Dermis blood vessel endothelial cell (primary cell): ENCODE data around the gene CLDN20. TPM values are rescaled to one million over a fixed set of nuclear protein-coding genes. Genes with fewer than 3 reads are reported as not detected.
"Not testable (repeated sequence)": the region's sequence is repeated elsewhere in the genome, so short reads cannot be mapped to it uniquely, and the experiment has no call there.

Experiments used
- DNase-seq: peaks from one replicate; pipeline ENCODE4 v3.0.0; 2010
- total RNA-seq: library from RNA; depleted of rRNA; stranded (reverse); fragments of >200 nt; gene quantifications from 2 replicates; pipeline ENCODE4 v1.2.3, GENCODE V29; 2014

CLDN20 gene
- total RNA-seq, 1 donor from 2014 or later = not detected

DNA sequence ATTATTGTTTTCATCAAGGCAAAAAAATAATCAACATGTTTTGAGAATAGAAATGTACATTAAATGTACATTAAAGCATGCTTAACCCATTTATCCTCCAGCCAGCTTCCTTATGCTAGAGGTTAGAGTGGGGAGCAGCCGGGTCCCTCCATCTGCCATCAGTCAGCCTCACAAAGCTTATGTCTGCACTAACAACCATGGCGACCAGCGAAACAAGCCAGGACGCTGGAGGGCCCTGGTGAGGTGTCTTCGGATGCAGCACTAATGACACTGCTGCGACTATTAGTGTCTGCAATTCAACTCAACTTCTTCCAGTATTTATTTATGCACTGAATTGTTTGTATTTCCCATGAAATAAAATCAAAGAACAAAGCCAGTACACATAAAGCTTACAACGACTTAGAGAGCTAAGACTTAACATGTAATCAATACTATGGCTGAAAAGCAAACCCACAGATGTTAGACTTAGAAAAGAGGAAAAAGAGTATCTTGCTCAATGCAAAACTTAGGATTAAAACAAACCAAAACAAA lies 6.8 kb downstream of the CLDN20 start:
- DNase-seq = no peak

- DNase-seq = no peak
Measured at GRCh38 chr6:155271145-155271544, 7.3 kb downstream of the CLDN20 start.

DNA sequence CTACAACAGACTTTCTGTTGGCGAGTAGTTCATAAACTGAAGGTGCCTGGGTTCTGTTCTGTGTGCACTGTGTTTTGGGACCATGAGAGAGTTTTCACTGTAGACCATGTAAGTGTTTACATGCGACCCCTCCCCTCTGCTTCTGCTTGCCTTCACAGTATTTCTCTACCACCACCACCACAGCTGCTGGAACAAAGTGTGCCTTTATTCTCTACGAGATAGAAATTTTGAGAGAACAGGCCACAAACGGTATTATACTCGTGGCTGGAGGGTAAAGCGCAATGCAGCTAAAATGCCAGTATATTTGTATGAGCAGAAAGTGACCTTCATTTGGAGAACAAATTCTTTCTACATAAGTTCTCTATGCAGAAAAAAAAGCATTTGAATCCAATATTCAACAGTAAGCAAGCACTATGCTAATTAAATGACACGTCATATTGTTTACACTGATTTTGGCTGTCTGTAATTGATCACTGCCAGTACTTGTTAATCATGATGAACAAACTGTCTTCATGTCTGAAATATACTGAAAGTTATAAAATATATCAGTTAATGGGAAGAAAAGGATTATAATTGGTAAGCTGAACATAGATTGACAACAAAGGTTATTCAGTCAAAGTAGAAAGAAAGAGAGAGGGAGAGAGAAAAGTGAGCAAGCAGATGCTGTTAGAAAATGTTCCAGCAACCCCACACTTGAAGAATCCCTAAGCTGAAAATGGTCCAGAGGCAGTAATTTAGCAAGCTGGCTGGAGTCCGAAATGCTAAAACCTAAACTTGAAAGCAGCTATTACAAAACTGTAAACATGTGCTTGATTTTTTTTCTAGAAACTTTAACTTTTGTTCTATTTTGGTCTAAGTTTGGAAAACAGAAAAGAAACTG lies 8.8 kb downstream of the CLDN20 start:
- DNase-seq = no peak

DNA sequence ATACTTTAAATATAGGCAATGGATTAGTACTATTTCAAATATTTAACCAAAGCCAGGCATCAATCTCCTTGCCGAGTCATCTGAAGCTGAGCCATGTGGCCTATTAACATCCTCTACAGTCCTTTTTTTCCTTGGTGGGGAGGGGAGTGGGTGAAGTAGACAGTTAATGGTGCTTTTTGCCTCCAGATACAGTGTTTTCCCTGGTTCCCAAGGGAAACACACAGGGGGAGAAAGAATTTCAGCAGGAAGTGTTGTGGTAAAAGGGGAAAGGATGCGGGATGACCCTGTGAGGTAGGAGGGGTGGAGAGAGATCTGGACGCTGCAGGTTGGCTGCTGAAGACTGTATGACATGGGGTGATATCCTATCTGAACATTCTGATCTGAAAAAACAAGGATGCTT lies 9.6 kb downstream of the CLDN20 start:
- peak; percentile 92 for DNase-seq

GRCh38 chr6:155274106-155274505 lies 10.3 kb downstream of the CLDN20 start:
- no peak for DNase-seq

DNA sequence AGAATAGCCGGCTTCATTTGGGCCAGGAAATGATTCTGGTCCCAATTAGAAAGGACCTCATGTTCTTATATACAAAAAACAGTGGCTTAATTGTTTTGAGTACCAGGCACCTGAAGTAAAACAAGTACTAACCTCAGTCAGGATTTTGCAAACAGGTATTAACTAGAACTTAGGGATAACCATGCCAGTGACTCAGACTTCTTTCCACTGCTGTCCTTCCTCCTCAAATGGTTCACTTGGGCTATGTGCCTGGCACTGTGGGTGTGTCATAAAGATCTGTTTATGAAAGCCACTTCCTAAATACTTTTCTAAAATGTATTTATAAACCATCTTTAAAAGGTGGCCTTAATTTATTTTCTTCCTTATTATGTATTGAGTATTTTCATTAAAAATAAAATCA lies 10.7 kb downstream of the CLDN20 start:
- DNase-seq = peak; percentile 57

DNA sequence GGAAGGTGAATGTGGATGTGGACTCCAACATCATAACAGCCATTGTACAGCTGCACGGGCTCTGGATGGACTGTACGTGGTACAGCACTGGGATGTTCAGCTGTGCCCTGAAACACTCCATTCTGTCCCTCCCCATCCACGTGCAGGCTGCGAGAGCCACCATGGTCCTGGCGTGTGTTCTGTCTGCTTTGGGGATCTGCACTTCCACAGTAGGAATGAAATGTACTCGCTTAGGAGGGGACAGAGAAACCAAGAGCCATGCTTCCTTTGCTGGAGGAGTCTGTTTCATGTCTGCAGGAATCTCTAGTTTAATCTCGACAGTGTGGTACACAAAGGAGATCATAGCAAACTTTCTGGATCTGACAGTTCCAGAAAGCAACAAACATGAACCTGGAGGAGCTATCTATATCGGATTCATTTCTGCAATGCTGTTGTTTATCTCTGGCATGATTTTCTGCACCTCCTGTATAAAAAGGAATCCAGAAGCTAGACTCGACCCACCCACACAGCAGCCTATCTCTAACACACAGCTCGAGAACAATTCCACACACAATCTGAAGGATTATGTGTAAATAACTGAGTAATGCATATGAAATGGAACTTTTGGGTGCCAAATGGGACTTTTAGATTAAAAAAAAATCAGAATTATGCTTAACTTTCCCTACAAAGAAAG lies 12.1 kb downstream of the CLDN20 start:
- DNase-seq = no peak

DNA sequence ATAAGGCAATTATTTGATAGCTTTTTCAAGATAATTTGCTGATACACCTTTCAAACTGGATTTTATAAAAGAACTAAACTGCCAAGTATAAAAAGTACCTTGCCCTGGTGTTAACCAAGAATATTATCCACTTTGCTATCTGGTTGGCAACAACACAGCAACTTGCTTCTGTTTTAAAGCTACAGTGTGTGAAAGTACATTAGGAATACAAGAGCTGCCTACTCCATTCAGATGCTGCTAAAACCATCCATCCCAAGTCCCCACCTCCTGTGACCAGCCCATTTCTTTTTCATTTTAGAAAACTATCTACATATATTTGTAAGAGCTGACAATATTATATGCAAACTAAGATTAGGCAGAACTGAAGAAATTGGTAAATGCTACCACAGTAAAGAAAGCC lies 12.8 kb downstream of the CLDN20 start:
- DNase-seq = no peak

DNA sequence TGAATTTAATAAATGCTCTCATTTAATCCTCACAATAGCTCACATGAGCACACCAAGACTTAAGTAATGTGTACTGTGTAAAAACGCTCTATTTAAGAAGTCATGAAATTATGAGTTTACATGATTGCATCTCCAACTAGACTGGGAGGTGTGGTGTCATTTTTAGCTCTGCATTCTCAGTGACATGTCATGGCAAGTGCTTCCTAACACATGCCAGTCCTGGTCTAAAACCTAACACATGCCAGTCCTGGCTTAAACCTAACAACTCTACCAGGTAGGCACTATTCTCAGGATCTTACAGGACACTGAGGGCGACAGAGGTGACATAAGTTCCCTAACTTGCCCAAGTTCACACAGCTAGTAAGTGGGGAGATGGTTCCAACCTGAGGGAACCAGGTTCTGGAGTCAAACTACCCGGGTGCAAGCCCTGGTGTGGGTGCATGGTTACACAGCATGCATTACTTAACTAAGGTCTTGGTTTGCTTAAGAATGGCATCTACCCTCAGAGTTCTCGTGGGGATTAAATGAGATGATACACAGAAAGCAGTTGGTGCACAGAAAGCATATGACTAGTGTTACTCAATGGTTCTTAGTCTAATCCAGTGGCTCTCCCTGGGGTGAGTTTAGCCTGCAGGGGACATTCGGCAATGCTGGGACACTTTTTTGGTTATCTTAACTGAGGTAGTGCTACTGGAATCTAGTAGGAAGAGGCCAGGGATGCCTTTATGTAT lies 14.7 kb downstream of the CLDN20 start:
- DNase-seq = no peak

- DNase-seq = no peak
Measured at GRCh38 chr6:155284775-155285174, 21.0 kb downstream of the CLDN20 start.

GRCh38 chr6:155287762-155288161 lies 23.9 kb downstream of the CLDN20 start:
- DNase-seq = no peak

DNA sequence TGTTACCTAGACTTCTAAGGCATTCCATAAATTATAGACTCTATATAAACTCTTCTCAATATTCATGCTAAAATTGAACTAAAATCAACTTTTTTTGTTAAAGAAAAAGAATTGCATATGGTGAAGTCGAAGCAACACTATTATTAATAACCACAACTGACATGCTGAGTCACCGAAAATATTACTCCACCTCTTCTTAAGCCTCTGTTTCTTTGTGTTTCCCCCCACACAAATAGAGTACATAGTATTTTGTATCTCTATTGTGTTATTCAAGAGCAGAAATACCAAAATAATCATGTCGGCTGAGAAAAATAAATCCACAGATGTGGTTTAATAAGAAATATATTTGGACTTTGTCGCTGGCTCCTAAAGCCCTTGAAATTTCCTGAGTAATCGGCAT lies 26.7 kb downstream of the CLDN20 start:
- no peak for DNase-seq

DNA sequence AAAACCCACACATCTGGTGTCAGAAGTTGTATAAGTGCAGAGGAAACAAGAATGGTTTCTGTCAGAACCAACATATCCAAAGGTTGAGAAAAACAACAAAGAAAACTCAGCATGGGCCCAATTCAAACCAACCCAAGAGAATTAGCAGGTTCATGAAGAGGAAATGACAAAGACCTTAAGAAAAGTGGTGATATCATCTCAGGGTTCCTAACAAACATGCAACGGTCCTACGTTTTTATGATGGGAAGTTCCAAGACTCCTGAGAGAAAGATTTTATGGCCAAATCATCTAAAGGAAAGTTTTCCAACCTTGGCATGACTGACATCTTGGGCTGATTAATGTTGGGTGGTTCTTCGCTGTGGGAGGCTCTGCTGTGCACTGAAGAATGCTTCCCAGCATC lies 27.5 kb downstream of the CLDN20 start:
- DNase-seq = peak; percentile 59

GRCh38 chr6:155292711-155293110 lies 28.9 kb downstream of the CLDN20 start:
- no peak for DNase-seq

DNA sequence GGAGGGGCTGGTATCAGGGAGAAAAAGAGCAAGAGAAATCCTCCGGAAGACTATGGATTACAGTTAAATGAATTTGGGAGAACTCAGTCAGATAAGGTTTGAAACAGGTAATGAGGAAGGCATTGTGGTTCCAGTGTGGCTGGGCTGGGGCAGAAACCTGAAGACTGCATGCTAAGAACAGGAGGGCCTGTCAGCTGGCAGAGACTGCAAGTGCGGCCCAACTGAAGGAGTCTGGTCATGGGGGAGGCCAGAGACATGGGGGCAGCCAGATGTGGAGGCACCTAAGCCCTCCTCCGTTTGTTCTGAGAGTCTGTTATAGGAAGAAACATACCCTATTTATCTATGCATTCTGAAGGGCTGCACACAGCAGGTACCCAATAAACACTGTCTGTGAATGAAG lies 33.9 kb downstream of the CLDN20 start:
- DNase-seq = no peak

- no peak for DNase-seq
Measured at GRCh38 chr6:155301867-155302266, 38.1 kb downstream of the CLDN20 start.

DNA sequence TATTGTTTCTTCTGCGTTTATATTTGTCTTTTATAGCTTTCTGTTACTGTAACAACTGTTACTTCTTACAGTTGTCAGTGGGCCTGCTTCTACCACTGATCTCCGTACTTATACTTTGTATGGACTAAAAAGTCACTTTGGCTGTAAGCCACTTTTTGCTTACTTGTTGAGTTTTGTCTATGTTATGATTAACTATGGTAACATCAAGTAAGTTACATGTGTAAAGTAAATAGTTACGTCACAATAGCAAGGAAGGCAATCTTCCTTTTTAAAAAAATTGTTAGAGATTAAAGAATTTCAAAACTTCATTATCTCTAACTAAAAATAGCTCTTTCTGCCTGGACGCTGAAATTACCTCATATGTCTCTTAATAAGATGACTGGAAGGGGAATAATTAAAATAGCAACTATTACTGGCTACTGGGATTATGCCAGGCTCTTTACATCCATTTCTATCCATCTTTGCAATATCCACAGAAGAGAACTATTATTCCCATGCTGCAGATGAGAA lies 39.6 kb downstream of the CLDN20 start:
- no peak for DNase-seq

- DNase-seq = no peak
Measured at GRCh38 chr6:155306958-155307357, 43.1 kb downstream of the CLDN20 start.

- DNase-seq = no peak
Measured at GRCh38 chr6:155309150-155309549, 45.3 kb downstream of the CLDN20 start.

- DNase-seq = peak; percentile 61
Measured at GRCh38 chr6:155310596-155310995, 46.8 kb downstream of the CLDN20 start.

DNA sequence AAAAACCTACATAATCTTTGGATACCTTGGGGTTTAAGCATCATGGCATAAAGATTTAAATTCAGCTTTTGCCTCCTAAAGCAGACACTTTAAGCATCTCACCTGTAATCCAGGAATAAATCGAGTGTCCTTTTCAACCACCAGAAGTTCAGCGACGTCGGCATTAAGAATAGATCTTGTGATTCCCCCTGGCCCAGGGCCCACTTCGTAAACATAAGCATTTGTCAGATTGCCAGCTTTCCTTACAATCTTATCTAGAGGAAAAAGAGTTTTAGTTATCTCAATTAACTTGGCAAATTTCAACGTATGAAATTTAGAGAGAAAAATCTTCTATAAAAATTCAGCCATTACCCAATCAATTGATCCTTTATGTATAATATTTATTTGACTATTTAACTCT lies 47.3 kb downstream of the CLDN20 start:
- peak; percentile 84 for DNase-seq

DNA sequence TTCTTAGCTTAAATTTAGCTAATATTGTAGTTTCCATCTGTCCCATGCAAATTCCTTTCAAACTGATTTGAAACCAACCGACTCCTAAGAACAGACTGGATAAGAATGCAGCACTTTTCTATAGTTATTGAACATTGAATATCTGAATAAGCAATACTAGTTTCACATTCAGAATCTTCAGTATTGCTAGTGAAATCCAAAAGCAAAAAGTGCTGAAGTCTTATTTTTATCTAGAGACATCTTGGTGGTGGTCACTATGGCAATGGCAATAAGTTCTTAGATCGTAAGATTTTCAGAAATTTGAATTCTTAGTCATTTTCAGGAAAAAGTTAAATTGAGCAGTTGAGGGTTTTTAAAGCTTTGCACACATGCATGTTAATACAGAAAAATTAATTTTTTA lies 47.8 kb downstream of the CLDN20 start:
- DNase-seq = no peak

- DNase-seq = not testable (repeated sequence)
Measured at GRCh38 chr6:155312950-155313349, 49.1 kb downstream of the CLDN20 start.
